Skeletal muscle cell (primary cell): ENCODE results near the gene GPR55.

Source experiments
- DNase-seq: peaks from one replicate; pipeline ENCODE4 v3.0.0-alpha.2; 2010; ENCODE audit warnings: low read depth
- H3K4me3 ChIP-seq: 2 replicates; pipeline ENCODE4 v1.5.1; 2011; ENCODE audit warnings: low read depth, mild to moderate bottlenecking, control low read depth, low read length, moderate library complexity

The GPR55 gene

DNA sequence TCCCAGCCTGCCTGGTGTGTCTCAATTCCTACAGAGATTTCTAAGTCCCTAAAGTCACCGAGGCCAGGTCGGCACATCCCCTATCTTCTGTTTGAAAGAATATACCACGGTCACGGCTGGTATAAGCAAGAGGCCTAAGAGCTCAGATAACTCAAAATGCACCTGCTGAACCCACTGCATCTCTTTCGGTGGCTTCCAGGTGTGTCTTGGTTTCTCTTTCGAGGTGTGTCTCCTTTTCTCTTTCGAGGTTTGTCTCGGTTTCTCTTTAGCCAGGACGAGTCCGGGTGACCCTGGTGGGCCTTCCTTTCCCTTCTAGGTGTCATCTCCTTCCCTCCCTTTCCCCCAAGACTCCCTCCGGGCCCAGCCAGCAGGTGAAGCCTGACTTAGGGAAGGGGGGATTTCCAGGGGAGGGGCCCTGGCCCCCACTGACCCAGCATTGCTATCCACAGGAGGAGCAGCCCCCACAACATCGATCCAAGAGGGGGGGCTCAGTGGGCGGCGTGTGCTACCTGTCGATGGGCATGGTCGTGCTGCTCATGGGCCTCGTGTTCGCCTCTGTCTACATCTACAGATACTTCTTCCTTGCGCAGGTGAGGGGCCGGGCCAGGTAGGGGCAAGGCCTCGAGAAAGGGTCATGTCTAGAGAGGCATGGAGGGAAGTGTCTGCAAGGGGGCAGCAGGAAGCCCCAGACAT is 51.9 kb downstream of the GPR55 start:
- DNase-seq = no peak
- H3K4me3 ChIP-seq = no peak overlapping the region

- H3K4me3 ChIP-seq = no peak overlapping the region
- no peak for DNase-seq
Measured at GRCh38 chr2:230872151-230872967, 52.7 kb downstream of the GPR55 start.

DNA sequence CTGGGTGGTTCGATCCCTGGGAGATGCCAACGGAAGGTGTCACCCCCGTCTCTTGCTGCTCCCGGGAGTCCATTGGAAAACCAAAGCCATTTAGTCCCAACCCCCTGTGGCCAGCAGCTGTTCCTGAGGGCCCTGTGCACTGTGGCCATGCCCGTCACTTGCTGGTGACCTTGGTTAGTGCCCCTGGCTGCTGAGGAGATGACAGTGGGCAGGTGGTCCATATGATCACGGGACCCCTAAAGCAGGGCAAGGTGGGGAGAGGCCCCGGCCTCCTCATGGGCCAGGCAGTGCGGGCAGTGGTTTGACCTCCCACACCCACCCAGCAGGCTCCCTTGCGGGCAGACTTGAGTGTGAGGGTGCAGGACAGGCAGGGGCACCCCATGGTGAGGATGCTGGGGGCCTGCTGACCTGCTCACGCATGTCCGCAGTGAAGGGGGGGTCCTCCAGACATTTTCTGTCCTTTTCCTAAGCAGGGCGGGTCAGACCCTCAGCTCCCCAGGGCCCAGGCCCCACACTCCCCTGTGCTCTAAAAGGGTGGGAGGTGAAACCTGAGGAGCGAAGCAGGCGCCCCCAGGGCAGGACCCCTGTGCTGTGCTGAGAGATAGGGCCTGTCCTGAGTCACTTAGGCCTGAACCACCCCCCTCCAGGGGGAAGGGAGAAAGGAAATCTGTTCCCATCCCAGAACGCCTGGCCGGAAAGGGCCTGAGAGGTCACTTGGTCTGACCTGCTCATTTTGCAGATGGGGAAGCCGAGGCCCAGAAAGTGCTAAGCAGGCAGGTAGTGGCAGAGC is 53.5 kb downstream of the GPR55 start:
- H3K4me3 ChIP-seq = no peak overlapping the region
- no peak for DNase-seq

DNA sequence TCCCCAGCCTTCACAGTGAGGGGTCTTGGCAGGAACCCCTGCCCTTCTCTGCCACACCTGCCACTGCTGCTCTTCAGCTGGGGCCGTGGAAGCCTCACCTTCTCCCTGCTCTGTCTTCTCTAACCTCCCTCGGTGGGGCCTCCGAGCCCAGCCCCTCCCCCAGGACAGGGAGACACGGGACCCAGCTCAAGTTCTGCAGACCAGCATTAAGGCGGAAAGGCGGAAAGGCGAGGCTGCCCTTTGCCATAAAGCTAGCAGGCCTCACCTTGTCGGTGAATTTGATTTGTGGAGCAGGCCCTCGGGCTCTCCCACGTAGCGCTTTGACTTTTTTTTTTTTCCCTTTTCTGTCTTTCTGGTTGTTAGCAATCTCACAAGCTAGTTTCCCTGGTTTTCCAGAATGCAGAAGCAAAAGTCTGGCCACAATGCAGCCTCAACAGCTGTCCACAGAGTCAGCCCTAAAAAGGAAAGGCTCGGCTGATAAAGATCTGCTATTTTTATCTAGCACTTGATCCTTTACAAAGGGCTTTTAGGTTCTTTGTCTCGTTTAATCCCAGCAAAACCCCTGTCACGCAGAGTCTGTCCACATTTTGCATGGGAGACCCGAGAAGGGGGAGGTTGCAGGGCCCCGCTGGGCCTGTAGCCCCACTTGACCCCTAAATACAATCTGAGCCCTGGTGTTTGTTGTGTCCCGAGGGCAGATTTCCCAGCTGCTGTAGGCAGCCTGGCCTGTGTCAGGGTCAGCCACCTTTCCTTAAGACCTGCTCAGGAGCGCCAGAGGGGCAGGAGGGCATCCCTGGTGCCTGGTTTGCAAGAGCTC is 54.3 kb downstream of the GPR55 start:
- H3K4me3 ChIP-seq = no peak overlapping the region
- DNase-seq = no peak

GRCh38 chr2:230869914-230870543 is 55.0 kb downstream of the GPR55 start:
- H3K4me3 ChIP-seq = no peak overlapping the region
- no peak for DNase-seq

GRCh38 chr2:230868947-230869913 is 55.8 kb downstream of the GPR55 start:
- no peak for DNase-seq
- no peak overlapping the region for H3K4me3 ChIP-seq

DNA sequence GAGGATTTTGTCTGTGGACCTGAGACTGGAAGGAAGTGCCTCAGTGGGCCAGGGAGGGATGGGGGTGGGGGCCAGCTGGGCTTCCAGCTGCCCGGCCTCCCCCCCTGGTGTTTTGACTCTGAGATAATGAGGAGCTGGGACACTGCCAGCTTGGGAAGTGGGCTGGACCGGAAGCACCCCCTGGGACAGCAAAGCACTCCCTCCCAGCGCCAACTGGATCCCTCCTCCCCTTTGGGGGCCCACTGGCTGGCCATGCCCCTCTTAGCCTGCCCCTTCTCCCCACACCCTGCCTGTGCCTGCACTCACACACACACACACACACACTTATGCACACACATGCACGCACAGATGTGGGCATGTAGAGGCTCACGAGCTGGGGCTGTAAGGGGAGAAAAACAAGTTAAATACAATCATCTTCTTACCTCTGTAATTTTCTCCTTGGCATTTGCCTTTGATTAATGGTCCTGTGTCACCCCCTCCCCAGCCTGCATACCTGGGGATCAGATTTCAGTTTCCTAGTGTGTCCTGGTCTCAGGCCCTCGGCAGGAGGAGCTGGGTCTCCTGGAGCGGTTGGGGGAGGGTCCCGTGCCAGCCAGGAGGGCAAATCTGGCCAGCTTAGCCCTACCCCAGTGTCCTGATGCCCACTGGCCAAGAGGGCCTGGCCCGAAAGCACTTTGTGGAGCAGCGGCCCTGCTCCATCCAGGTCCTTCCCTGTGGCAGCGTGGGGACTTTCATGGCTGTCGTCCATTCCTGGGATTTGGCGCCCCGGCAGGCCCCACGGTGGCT is 56.7 kb downstream of the GPR55 start:
- DNase-seq = no peak
- no peak overlapping the region for H3K4me3 ChIP-seq

- no peak overlapping the region for H3K4me3 ChIP-seq
- no peak for DNase-seq
Measured at GRCh38 chr2:230866756-230867523, 58.1 kb downstream of the GPR55 start.

DNA sequence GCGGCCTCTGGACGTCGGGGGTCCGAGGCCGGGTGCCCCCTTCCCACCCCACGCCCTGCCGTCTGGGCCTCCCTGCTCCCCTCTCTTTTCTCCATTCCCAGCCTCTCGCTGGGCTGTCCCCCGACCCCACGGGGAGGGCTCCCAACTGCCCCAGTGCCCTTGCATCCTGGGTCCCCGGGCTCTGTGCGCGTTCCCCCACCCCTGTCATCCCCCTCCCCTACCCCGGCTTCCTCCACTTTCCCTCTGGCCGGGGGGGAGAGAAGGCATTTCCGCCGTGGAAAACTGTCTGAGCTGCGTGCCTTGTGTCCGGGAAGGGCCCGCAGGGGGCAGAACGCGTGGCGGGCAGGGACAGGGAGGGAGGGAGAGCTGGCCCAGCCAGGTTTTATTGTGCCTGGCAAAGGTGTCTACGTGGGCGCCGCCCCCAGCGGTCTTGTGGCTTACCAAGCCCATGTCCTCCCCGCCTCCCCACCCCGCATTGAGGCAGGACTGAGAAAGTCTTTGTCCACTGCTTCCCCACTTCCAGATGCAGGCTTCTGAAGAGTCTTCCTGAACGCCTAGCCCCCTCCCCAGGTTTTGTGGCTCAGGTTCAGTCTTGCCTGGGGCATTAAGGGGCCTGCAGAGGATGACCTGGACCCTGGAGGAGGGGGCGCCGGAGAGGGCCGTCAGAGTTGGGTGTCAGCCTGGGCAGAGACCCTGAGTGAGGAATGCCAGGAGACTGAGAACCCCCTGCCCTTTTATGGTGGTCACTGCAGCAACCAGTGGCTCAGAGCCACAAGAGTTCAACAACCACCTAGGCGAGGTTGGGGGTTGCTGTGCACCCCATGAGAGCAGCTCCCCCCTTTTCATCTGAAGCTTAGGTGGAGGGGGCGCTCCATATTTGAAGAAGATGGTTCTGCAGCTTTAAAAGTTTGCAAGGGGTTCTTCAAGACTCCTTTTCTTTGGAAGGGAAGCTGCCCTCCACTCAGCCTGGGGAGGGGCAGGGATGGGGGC is 59.0 kb downstream of the GPR55 start:
- DNase-seq = no peak
- peak overlapping the region; percentile 78 for H3K4me3 ChIP-seq

- no peak for DNase-seq
- H3K4me3 ChIP-seq = peak overlapping the region; percentile 78
Measured at GRCh38 chr2:230865307-230865765, 59.7 kb downstream of the GPR55 start.

GRCh38 chr2:230864605-230865306 is 60.3 kb downstream of the GPR55 start, which contains the start of gene ITM2C:
Gene ITM2C, plus strand, starts transcription at chr2:230864942. Its CDS starts 84 bp downstream, at chr2:230865026.
- H3K4me3 ChIP-seq = peak within 1 kb of the TSS; percentile 78
- DNase-seq = no peak

DNA sequence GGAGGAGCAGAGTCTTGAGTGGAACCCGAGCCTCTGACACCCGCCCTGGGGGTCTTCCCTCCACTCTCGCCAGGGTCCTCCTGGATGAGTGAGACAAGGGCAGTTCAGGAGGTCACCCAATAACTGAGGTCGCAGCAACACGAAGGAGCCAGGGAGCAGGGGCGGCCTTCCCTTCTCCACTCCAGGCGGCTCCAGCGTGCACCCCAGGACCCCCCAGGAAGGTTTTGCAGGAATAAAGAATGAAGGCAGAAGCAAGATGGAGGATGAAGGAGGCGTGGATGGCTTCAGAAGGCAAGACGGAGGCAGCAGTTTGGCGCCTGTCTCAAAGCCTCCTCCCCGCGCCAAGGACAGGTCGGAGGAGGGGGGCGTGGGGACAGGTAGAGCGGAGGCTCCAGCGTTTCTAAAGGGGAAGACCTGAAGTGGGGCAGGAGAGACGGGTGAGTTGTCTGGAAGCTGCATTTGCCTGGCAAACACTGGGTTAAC is 60.9 kb downstream of the GPR55 start:
- DNase-seq = no peak
- peak overlapping the region; percentile 78 for H3K4me3 ChIP-seq

DNA sequence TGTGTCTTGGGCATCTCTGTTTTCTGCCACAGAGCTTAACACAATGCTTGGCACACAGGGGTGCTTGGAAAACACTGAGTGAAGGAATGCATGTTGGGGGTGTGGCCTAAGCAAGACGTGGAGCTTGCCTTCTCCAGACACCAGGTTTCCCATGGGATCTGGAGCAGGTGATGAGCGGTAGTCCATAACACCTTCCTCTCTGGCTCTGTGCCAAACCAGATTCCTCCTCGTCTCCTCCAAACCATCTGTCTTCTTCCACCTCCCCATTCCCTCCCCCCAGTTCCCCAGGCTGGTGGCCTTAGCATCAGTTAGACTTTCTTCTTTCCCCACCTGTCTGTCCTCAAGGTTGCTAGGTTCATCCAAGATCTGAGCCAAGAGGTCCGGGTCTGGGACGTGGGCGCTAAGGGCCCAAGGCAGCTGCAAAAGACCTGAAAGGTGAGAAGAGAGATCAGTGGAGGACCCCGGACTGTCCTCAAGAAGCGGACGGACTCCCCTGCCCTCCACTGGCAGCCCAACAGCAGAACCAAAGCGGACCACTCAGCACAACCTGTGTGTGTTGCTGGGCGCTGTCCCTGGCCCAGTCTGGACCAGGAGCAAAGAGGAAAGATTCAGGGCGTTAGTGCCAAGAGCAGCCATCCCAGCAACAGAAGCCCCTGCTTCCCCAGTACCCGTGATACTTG is 61.5 kb downstream of the GPR55 start:
- H3K4me3 ChIP-seq = no peak overlapping the region
- DNase-seq = no peak

- no peak for DNase-seq
- no peak overlapping the region for H3K4me3 ChIP-seq
Measured at GRCh38 chr2:230863031-230863430, 62.0 kb downstream of the GPR55 start.
